CD14-positive monocyte (primary cell): ENCODE data around the gene RNASE1. TPM values are rescaled to one million over a fixed set of nuclear protein-coding genes. Genes with fewer than 3 reads are reported as not detected.
"Not testable (repeated sequence)": the region's sequence is repeated elsewhere in the genome, so short reads cannot be mapped to it uniquely, and the experiment has no call there.

ENCODE experiments used
- DNase-seq, 3 donors: peaks; one replicate each; pipeline ENCODE4 v3.0.0-alpha.2; 2011 to 2022
- H2AFZ ChIP-seq: 2 replicates; pipeline ENCODE4 v1.6.0; 2012; ENCODE audit warnings: mild to moderate bottlenecking, low read depth, low read length, inconsistent platforms; ENCODE audit not compliant: insufficient read depth, poor library complexity, severe bottlenecking
- H3K27ac ChIP-seq, 2 donors: 1 replicate in 1 of 2; 2 replicates in 1 of 2; pipeline ENCODE4 v1.5.1; 2012 to 2013; ENCODE audit warnings: low read length in 2 of 2, control low read depth in 1 of 2, inconsistent platforms in 1 of 2, low read depth in 1 of 2, mild to moderate bottlenecking in 1 of 2
- H3K27me3 ChIP-seq, 2 donors: one replicate each; pipeline versions ENCODE4 v1.6.0 to v1.6.1; 2011 to 2013; ENCODE audit warnings: low read length in 2 of 2; ENCODE audit not compliant: control insufficient read depth in 2 of 2, insufficient read depth in 2 of 2
- H3K36me3 ChIP-seq, 2 donors: replicated peaks in 1 of 2; 1 replicate in 1 of 2; 2 replicates in 1 of 2; pipeline versions ENCODE4 v1.5.1 to v1.6.1; 2012 to 2013; ENCODE audit warnings: low read length in 2 of 2, control low read depth in 1 of 2, inconsistent platforms in 1 of 2, mild to moderate bottlenecking in 1 of 2; ENCODE audit not compliant: insufficient read depth in 2 of 2, control insufficient read depth in 1 of 2
- H3K4me1 ChIP-seq, 2 donors: 1 replicate in 1 of 2; 2 replicates in 1 of 2; pipeline versions ENCODE4 v1.5.1 to v1.6.1; 2012 to 2013; ENCODE audit warnings: low read length in 2 of 2, control low read depth in 1 of 2, inconsistent platforms in 1 of 2, mild to moderate bottlenecking in 1 of 2, moderate library complexity in 1 of 2; ENCODE audit not compliant: insufficient read depth in 2 of 2, control insufficient read depth in 1 of 2
- H3K4me2 ChIP-seq: replicated peaks from 2 replicates; pipeline ENCODE3; 2012; ENCODE audit warnings: low read length, moderate library complexity, mild to moderate bottlenecking; ENCODE audit not compliant: poor library complexity, severe bottlenecking; ENCODE audit errors: extremely low read depth
- H3K4me3 ChIP-seq, 3 experiments: fragments of 200-600 bp in 1 of 3; sonication (generic) in 1 of 3; replicated peaks in 1 of 3; 1 replicate in 2 of 3; 2 replicates in 1 of 3; pipeline ENCODE4 v1.5.1; 2011 to 2013; ENCODE audit warnings: low read length in 3 of 3, mild to moderate bottlenecking in 3 of 3, control low read depth in 2 of 3, low read depth in 2 of 3, inconsistent platforms in 1 of 3, moderate library complexity in 1 of 3
- H3K79me2 ChIP-seq: 2 replicates; pipeline ENCODE4 v1.6.0; 2012; ENCODE audit warnings: mild to moderate bottlenecking, control low read depth, inconsistent platforms, low read length, moderate library complexity; ENCODE audit not compliant: insufficient read depth
- H3K9ac ChIP-seq: 2 replicates; pipeline ENCODE4 v1.6.0; 2017; ENCODE audit warnings: low read length, mild to moderate bottlenecking; ENCODE audit not compliant: insufficient read depth, poor library complexity, severe bottlenecking
- H3K9me3 ChIP-seq, 2 donors: replicated peaks in 1 of 2; 1 replicate in 1 of 2; 2 replicates in 1 of 2; pipeline versions ENCODE4 v1.5.1 to v1.6.1; 2012 to 2013; ENCODE audit warnings: low read length in 2 of 2, control low read depth in 1 of 2; ENCODE audit not compliant: control insufficient read depth in 1 of 2, insufficient read depth in 1 of 2
- H4K20me1 ChIP-seq: 2 replicates; pipeline ENCODE4 v1.6.0; 2012; ENCODE audit warnings: mild to moderate bottlenecking, low read length, control low read depth, moderate library complexity; ENCODE audit not compliant: insufficient read depth
- H3K27ac Mint-ChIP-seq, 7 donors: one replicate each; pipeline ENCODE4 v1.8.0; 2020; ENCODE audit warnings: mild to moderate bottlenecking in 7 of 7, mixed read lengths in 7 of 7, moderate library complexity in 6 of 7, inconsistent platforms in 2 of 7
- H3K27me3 Mint-ChIP-seq, 3 donors: one replicate each; pipeline ENCODE4 v1.8.0; 2021 to 2022; ENCODE audit warnings: low read depth in 3 of 3, mild to moderate bottlenecking in 3 of 3, mixed read lengths in 3 of 3, moderate library complexity in 3 of 3, inconsistent platforms in 1 of 3
- H3K36me3 Mint-ChIP-seq, 2 donors: one replicate each; pipeline ENCODE4 v1.8.0; 2020; ENCODE audit warnings: mixed read lengths in 2 of 2, inconsistent platforms in 1 of 2, mild to moderate bottlenecking in 1 of 2
- H3K4me1 Mint-ChIP-seq: one replicate; pipeline ENCODE4 v1.8.0; 2020; ENCODE audit warnings: mild to moderate bottlenecking, mixed read lengths
- H3K4me3 Mint-ChIP-seq, 2 donors: one replicate each; pipeline ENCODE4 v1.8.0; 2020; ENCODE audit warnings: mild to moderate bottlenecking in 2 of 2, mixed read lengths in 2 of 2, moderate library complexity in 1 of 2
- H3K9me3 Mint-ChIP-seq, 7 donors: one replicate each; pipeline ENCODE4 v1.8.0; 2020 to 2022; ENCODE audit warnings: mixed read lengths in 7 of 7, mild to moderate bottlenecking in 6 of 7, moderate library complexity in 6 of 7, inconsistent platforms in 2 of 7
- WGBS: methylation state at CpG from one replicate; pipeline ENCODE4 v1.1.5; 2013; ENCODE audit warnings: missing lambda C conversion rate; ENCODE audit not compliant: insufficient coverage; 5-methylcytosine and 5-hydroxymethylcytosine counted together
- intact Hi-C, 2 donors: fragments of 100-400 bp; cut with micrococcal nuclease; formaldehyde crosslinking; loops; one replicate each; pipeline versions ENCODE4 v1.15.0 to v1.15.1; 2023
- polyA plus RNA-seq, 3 donors: library from polyadenylated mRNA; depleted of rRNA in 1 of 3; unstranded in 2 of 3; stranded (reverse) in 1 of 3; fragments of 300-500 nt in 2 of 3; fragments of >200 nt in 1 of 3; fragmentation: Illumina TruSeq in 2 of 3; gene quantifications; 1 replicate in 2 of 3; 2 replicates in 1 of 3; pipeline ENCODE4 v1.2.3, GENCODE V29; 2012 to 2021
- TF ChIP-seq, protein P1 (sequence below): fragments of 200-600 bp; IDR thresholded peaks from one replicate; pipeline ENCODE4 v1.8.0; 2022; ENCODE audit warnings: antibody characterized with exemption, mild to moderate bottlenecking

Gene RNASE1
- polyA plus RNA-seq, 3 donors, result 2.1 to 191 (median 11.3) TPM

GRCh38 chr14:20830831-20831230 lies 28.2 kb upstream of the RNASE1 start:
- H3K27me3 ChIP-seq, result no peaks in the 10 kb centered on the region
- 100% methylated on average over 6 of the region's 12 CpGs for WGBS
- no peak overlapping the region for H3K4me2 ChIP-seq
- H4K20me1 ChIP-seq, result no peaks in the 10 kb centered on the region
- Mint-ChIP-seq H3K36me3 (no peaks in the 10 kb centered on the region), H3K27ac (peak overlapping the region in 1 of 7 donors; percentile 35), H3K27me3 (peaks cover 0 to under 1% (median 0%) of the 10 kb centered on the region in 3 donors), H3K4me1 (peaks cover 19% of the 10 kb centered on the region), H3K9me3 (peaks cover 4 to 14% (median 12%) of the 10 kb centered on the region in 7 donors), H3K4me3 (no peak overlapping the region)
- no peak overlapping the region for H3K4me3 ChIP-seq
- no peak overlapping the region for H3K27ac ChIP-seq
- H2AFZ ChIP-seq, result no peak overlapping the region
- no peak overlapping the region for H3K9ac ChIP-seq
- TF ChIP-seq, protein P1, sequence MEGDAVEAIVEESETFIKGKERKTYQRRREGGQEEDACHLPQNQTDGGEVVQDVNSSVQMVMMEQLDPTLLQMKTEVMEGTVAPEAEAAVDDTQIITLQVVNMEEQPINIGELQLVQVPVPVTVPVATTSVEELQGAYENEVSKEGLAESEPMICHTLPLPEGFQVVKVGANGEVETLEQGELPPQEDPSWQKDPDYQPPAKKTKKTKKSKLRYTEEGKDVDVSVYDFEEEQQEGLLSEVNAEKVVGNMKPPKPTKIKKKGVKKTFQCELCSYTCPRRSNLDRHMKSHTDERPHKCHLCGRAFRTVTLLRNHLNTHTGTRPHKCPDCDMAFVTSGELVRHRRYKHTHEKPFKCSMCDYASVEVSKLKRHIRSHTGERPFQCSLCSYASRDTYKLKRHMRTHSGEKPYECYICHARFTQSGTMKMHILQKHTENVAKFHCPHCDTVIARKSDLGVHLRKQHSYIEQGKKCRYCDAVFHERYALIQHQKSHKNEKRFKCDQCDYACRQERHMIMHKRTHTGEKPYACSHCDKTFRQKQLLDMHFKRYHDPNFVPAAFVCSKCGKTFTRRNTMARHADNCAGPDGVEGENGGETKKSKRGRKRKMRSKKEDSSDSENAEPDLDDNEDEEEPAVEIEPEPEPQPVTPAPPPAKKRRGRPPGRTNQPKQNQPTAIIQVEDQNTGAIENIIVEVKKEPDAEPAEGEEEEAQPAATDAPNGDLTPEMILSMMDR, result no peak
- no peak for DNase-seq
- peaks cover 17 to 20% of the 10 kb centered on the region in 2 donors for H3K4me1 ChIP-seq
- H3K79me2 ChIP-seq, result no peaks in the 10 kb centered on the region
- intact Hi-C loops, result no loop called here
- no peaks in the 10 kb centered on the region for H3K36me3 ChIP-seq
- peaks cover 0 to 12% of the 10 kb centered on the region in 2 donors for H3K9me3 ChIP-seq

DNA sequence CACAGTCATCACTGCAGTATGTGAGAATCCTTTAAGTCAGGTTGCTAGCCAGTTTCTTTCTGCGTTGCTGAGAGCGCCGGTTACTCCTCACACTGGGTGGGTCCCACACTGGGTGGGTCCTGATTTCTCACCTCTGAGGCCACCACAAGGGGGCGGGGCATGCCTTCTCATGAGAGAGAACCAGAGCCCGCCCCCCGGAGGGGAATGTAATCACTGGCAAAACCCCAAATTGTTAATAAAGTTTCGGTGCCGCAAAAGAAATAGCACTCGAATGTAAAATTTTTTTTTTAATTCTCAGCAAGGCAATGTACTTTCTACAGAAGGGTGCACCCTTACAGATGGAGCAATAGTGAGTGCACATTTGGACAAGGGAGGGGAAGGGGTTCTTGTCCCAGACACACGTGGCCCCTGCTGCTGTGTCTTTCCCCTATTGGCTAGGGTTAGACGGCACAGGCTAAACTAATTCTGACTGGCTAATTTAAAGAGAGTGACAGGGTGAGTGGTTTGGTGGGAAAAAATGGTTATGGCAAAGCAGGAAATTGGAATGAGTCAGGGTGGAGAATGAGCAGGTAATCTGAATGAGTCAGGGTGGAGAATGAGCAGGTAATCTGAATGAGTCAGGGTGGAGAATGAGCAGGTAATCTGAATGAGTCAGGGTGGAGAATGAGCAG lies 25.5 kb upstream of the RNASE1 start:
- intact Hi-C loops, H3K4me3 ChIP-seq, H4K20me1 ChIP-seq, H3K27me3 Mint-ChIP-seq, DNase-seq, H2AFZ ChIP-seq, H3K4me3 Mint-ChIP-seq, H3K27me3 ChIP-seq, H3K4me2 ChIP-seq, H3K36me3 ChIP-seq, H3K79me2 ChIP-seq, H3K36me3 Mint-ChIP-seq, H3K27ac ChIP-seq, H3K27ac Mint-ChIP-seq, H3K9ac ChIP-seq: not testable (repeated sequence)
- Mint-ChIP-seq H3K4me1 (peaks cover 19% of the 10 kb centered on the region), H3K9me3 (peaks cover 4 to 14% (median 12%) of the 10 kb centered on the region in 7 donors)
- Histone ChIP-seq H3K4me1 (peaks cover 17 to 20% of the 10 kb centered on the region in 2 donors), H3K9me3 (peaks cover 0 to 12% of the 10 kb centered on the region in 2 donors)
- WGBS, result 100% methylated on average over 3 of the region's 11 CpGs
